Ramos (cell line): ENCODE data around the gene CPNE1.

Source experiments
- in situ Hi-C: fragments of 300-500 bp; cut with MboI; formaldehyde crosslinking; loops from one replicate; pipeline ENCODE4 v1.14.3; 2022; ENCODE audit warnings: low sequenced_read_pairs; ENCODE audit not compliant: unreplicated experiment

CPNE1 gene

DNA sequence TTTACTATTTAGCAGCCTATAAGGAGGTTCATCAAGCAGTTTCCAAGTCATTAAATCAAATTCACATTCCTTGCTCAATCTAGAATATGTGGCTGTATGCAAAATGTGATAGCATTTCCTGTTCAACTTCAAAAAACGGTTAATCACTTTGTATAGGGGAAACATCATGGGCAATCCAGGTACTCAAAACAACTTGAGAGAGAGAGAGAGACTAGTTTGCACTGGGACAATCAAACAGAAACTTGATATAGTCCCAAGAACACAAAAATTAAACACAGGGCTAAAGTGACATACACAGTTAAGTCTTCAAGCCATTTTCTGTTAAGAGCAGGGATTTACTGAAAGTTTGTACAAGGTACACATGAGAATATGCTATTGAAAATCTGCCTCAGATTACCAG, 7.4 kb downstream of the CPNE1 start:
- in situ Hi-C loops, result no loop called here

DNA sequence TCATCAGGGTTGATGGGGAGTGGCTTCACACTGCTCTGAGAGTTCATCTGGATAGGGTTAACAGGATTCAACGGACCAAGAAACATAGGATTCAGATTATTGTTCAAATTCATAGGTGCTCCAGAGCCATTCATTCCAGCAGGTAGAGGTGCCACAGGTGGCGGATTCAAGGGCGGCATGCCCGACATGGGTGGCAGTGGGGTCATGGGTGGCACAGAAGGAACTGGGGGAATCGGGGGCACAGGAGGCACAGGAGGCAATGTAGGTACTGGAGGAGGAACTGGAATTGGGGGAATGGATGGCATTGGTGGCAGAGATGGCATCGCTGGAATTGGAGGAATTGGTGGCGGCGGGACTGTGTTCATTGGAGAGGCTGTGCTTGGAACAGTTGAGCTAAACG, 10.3 kb downstream of the CPNE1 start:
- in situ Hi-C loops, result no loop called here

DNA sequence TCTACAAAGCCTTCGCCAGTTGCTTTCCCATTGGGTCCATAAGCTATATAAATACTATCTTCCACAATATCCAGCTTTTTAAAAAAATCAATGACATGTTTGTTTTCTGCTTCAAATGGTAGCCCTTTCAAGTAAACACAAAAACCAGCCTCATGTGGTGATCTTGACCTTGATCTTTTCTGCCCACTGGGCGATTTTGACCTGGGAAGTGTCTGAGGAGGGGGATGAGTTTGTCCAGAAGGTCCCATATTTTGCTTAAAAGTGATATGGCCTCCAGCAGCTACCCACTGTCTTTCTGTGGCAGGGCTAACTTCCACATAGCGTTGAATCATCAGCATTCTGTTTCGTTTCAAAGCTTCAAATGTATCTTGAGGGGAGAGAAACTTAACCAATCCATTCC, 10.8 kb downstream of the CPNE1 start:
- in situ Hi-C loops, result no loop called here

DNA sequence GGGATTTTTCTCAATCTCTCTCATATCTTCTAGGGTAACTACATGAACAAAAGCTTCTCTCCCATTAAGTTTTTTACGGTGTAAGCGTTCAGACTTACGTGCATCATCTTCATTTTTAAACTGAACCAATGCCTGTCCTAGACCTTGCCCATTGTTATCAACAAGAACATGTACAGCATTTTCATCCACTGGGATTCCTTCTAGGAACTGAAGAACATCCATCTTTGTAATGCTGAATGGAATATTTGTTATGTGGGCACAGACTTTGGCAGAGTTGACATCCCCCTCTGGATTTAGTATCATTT, 11.3 kb downstream of the CPNE1 start:
- in situ Hi-C loops, result no loop called here

DNA sequence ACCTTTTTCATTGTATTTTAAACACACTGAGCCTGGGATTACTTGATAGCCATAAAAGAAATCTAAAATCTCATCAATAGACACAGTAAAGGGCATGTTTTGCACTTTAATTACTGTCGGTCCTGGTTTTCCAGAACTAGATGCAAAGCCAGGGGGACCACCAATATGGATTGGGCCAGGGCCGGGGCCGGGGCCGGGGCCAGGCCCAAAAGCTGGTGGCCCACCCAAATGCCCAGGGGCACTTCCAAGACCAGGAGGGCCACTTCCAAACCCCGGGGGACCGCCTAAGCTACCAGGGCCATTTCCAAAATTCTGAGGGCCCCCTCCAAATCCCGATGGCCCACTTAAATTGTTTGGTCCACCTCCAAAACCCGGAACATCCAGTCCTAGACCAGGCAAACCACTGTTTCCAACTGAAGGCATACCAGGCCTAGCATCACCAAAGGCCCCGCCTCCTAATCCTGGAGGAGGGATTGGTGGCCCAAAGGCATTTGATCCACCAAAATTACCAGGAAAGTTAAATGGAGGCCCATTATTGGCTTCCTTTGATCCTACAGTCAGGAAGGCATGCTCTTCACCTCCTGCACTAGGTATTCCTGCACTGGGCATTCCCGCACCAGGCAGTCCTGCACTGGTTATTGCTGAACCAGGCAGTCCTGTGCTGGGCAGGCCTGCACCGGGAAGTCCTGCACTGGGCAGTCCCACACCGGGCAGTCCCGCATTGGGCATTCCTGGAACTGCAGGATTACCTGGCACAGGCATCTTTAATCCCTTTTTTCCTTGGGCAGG, 11.9 kb downstream of the CPNE1 start:
- in situ Hi-C loops, result no loop called here

DNA sequence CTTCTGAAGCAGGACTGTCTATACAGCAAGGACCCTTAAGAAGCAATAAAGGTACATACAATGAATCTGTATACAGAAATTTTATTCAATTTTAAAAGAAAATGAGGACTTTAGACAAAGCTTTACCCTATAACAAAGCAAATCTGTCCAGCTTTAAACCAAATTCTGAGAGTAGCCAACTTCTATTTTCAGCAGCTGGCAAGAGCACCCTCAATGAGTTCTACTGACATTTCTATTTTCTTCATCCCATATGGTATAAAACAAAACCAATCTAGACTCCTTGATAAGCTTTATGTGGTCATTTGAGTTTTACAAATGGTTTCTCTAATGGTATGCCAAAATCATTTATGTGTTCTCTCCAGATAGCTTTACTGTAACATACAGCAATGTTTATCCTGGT, 12.7 kb downstream of the CPNE1 start:
- in situ Hi-C loops, result no loop called here

DNA sequence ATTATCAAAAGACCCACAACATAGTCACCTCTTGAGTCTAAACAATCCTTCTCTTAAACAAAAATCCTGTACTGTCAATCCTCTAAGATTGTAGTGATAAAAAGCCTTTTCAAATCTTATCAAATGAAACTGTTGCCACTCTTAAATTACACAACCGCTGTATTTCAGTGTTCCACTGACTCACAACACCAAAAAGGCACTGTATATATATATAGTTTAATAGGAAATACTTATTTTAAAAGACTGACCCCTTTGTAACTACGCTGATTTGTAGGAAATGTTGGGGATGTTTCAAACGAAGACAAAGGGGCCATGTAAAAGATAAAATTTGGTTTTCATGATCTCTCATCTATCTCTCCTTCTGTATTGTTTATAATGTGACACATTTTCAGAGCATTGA, 14.1 kb downstream of the CPNE1 start:
- in situ Hi-C loops, result no loop called here

DNA sequence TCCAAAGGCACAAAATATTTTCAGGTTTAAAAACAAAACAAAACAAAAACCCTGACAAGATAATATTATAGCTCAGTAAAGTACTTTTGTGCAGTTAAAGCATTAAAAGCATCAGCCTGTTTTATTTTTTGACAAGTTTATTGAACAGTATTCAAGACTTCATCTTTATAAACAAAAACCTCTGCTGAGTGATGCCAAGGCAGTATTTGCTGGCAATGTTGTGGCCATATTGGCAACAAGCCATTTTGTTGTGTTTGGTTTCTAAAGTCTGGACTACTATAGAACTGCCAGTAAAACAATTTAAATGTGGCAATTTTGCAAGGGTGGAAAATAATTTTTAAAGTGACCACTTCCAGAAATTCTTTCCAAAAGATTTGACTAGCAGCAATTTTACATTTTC, 15.9 kb downstream of the CPNE1 start:
- in situ Hi-C loops, result no loop called here

DNA sequence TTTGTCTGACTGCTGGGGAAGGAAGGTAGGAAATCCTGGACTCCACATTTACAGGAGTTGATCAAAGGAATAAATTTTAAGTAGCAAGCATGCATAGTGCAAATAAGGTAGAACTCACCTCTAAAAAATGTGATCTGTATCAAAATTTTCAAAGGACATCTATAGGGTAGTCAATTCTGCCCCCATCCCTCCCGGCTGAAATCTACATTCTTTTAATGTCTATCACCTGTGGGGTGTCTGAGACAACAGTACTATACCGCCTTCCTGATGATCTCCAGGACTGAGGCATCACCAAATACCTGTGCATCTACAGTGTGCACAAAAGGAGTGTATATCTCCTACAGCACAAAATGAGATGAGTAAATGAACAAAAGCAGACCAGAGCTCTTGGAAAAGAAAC, 19.9 kb downstream of the CPNE1 start:
- in situ Hi-C loops, result no loop called here

DNA sequence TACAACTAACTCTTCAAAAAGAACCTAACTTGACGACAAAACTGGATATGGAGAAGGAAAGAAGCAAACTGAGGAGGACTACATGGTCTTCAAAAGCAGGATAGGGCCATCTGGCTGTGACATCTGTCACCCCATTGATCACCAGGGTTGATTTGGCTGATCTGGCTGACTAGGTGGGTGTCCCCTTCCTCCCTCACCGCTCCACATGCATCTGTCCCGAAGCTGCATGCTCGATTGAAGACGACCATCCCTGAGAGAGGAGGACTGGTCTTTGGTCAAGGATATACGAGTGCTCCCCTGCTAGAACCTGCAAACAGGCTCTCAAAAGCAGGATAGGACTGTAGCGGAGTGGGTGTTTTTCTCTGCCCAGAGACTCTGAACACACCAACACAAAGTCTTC, 21.7 kb downstream of the CPNE1 start:
- in situ Hi-C loops, result no loop called here

DNA sequence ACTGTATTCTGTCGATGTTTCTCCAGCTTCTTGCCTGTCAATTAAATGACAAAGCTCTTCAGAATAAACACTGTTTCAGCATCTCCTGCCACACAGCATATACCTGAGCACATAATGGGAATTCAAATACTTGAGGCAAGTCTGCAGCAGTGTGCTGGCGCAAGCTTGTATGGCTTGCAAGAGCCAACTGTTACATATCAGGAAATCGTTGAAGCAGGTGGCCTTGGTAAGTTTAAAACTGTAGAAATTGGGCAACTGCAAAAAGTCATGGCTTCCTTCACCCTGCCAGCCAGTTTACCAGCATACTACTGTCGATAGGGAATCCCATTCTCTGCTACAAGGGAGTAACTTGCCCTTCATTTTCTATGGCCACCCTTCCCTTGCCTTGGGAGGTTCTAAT, 23.0 kb downstream of the CPNE1 start:
- in situ Hi-C loops, result no loop called here

DNA sequence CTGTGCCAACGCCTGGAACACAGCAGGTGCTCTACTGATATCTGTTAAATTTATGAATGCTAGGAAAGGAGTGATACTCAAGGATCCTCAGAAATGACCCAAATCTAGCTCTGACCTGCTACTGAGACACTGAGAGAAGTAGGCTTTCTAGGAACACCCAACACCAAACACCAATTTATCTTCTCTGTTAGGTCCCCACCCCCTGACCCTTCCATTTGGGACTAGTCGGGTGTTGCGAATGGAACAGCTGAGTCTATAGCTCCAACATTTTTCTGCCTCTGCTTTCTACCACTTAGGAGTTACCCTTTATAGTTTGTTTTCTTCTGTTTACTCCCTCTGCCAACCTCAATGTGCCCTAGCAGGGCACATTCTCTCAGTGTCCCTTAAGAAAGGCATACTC, 24.0 kb downstream of the CPNE1 start:
- in situ Hi-C loops, result no loop called here

DNA sequence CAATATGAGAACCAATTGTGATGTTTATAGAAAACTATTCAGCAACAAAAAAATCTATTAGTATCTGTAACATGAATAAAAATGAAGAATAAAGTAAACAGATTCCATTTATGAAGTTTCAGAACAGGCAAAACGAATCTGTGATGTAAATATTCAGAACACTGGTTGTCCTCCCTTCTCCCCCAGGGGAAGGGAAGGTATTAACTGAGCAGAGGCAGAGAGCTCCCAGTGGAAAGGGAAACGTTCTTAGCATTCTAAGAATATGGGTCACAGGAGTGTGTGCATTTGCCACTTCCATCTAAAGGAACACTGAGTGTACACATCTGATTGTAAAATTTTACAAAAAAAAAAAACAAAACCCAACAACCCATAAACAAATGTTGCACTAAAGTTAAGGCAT, 25.9 kb downstream of the CPNE1 start:
- in situ Hi-C loops, result no loop called here

DNA sequence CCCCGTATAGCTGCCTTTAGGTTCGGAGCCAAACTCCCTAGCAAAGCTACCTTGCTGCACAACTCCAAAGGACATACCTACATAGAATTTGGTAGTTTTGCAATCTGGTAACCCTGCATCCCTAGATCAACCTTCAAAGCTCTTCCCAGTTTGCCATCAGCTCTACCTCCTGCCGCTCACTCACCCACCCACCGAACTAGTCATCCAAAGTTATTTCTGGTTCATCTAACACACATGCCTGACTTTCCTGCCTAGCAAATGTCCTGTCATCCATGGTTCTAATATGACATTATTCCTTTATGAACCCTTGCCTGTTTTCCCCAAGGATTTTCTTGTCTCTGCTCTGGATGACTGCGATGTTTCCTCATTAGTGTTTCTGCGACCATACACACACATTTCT, 27.4 kb downstream of the CPNE1 start:
- in situ Hi-C loops, result no loop called here

DNA sequence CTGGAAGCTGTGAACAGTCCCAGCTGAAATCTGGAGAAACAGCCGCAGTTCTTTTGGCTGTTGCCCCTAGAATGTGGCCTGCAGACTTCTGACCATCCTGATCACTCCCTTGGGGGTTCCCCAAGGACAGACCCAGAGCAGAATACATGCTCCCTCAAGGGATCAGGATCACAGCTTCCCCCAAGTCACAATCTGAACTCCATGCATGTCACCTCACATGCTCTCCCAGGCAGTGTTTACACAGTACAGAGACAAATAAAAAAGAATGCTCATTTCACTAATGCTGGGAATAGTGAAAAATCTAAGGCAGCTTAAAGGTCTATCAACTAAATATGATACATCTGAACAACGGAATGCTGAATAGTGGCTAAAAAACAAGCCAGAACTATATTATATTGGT, 28.6 kb downstream of the CPNE1 start:
- in situ Hi-C loops, result no loop called here

DNA sequence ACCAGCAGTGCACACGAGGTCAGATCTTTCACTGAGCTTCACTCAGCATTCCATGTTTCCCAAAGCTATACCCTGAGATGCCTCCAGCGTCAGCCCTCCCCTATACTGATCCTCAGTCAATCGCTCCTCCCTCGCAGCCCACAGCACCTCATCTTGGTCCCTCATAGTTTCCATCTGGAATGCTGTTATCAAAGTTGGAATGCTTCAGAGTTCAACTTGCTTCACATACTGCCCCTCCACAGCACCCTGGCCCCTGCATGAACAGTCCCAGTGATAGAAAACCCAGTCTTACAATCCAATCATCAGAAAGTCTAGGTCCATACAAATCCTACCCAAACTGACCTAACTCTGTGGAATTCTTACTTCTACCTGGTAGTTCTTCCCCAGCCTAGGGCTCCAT, 29.0 kb downstream of the CPNE1 start:
- in situ Hi-C loops, result no loop called here

DNA sequence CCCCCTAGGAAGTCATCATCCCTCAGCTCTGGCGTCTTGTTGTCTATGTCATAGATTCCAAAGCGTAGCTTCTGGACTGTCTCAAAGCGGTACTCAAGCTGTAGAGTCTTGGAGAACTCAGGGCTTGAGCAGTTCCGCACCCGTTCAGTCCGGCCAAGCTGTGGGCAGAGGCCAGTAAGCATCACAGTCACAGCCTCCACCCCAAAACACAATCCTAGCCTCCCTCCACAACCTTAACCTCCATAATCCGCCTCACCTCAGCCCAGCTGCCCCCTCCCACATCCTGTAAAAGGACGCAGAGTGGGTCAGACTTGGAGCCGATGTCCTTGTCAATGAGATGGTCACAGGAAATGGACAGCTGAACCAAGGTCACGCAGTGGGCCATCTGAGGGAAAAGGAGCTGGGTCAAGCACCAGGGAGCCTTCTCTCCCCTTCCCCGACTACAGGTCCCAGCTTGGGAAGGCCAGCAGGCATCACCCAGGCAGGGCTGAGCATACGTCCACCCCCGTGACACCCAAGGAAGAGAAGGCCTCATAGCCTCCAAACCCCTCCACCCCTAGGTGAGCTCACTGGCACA, 32.1 kb downstream of the CPNE1 start:
- in situ Hi-C loops, result no loop called here

DNA sequence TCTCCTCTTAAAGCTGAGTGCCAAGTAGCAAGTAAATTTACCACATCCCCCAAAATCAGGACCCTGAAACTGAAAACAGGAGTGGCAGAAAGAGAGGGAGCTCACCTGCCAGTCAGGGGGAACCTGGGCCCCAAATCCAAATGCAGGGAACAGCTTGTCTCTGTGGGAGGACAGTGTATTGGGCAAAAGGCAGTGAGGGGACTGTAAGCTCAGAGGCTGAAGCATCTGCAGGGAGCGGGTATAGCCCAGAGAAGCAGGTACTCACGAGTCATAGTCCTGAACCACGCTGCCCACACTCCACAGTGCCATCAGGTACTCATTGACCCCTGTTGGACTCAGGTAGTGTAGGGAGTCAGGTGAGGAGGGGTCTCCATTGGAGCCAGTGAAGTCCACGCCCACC, 34.1 kb downstream of the CPNE1 start:
- in situ Hi-C loops, result no loop called here

DNA sequence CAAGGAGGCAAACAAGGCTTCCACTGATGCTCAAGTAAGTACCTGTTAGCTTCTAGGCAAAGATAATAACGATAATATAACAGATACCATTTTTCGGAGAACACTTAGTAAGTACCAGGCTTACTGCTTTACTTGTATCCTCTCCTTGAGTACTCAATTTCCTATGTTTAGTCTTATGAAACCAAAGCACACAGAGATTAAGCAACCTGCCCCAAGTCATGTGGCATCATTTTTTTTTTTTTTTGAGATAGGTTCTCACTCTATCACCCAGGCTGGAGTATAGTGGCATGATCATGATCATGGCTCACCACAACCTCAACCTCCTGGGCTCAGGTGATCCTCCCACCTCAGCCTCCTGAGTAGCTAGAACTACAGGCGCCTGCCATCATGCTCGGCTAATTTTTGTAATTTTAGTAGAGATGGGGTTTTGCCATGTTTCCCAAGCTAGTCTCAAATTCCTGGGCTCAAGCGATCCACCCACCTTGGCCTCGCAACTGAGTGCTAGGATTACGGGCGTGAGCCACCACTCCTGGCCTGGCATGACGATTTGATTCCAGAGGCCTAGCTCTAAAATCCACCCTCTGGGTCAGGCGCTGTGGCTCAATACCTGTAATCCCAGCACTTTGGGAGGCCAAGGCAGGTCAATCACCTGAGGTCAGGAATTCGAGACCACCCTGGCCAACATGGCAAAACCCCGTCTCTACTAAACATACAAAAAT, 35.1 kb downstream of the CPNE1 start:
- in situ Hi-C loops, result no loop called here

DNA sequence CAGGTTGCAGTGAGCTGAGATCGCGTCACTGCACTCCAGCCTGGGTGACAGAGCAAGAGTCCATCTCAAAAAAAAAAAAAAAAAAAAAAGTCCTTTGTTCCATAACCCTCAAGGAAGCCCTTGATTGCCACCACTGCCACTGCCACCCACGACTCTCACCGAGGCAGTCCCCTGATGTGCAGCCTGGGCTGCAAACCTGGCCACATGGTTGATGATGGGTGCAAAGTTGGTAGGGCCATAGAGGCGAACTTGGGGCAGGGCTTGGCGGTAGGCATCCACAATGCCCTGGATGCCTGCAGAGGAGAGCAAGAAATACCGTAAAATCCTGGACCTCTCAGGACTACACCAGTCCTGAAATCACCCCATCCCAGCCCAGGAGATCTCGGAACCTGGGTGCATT, 37.6 kb downstream of the CPNE1 start:
- in situ Hi-C loops, result no loop called here

DNA sequence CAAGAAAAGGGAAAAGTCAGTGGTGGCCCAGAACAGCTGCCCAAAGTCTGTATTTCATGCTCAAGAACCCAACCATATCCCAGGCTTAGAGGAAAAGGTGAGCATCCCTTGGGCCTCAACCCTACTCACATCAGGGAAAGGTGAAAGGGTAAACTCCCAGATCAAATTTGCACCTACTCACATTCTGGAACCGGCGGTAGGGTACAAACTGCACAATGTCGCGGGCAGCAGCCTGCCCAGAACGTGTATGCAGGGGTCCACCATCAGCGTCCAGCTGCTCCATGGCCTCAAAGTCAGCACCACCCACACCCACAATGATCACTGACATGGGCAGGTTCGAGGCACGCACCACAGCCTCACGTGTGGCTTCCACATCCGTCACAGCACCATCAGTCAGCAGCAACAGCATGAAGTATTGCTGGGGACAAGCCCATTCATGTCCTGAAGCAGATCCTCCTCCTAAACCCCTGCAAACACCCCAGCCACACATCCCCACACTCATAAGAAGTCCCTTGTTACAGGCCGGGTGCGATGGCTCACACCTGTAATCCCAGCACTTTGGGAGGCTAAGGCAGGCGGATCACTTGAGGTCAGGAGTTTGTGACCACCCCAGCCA, 38.2 kb downstream of the CPNE1 start:
- in situ Hi-C loops, result no loop called here
